Measurements from ENCODE around the gene MTX1.
"Not testable (repeated sequence)": the region's sequence is repeated elsewhere in the genome, so short reads cannot be mapped to it uniquely, and the experiment has no call there.

DNA sequence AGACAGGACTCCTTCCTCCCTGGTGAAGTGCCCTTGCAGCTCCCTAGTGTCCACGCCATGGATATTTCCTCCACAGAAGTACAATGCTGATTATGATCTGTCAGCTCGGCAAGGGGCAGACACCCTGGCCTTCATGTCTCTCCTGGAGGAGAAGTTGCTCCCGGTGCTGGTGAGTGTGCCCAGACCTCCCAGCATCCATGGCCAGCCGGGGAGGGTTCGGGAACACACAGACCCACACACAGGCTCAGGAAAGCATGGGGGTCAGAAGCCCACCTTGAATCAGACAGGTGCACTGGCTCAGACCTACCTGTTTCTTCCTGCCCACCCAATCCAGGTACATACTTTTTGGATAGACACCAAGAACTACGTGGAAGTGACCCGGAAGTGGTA is 3.6 kb downstream of the MTX1 start:
- not testable (repeated sequence) for TF ChIP-seq POLR2AphosphoS5 (IDR thresholded peaks at IDR 0.05; ENCODE audit: low read depth, low read length); YY1 (IDR thresholded peaks at IDR 0.05; ENCODE audit: extremely low read depth, insufficient replicate concordance, low read depth, low read length); CBX3 (IDR thresholded peaks at IDR 0.05; ENCODE audit: low read depth); POLR2A (IDR thresholded peaks at IDR 0.05; ENCODE audit: borderline replicate concordance, extremely low read depth, insufficient read depth, insufficient read length); SRF (IDR thresholded peaks at IDR 0.05; ENCODE audit: low read depth); ZNF274 (IDR thresholded peaks at IDR 0.05; ENCODE audit: low read depth, low read length); ZFX (IDR thresholded peaks at IDR 0.05); EZH2 (IDR thresholded peaks at IDR 0.05); EZH2phosphoT487 (IDR thresholded peaks at IDR 0.05; ENCODE audit: borderline replicate concordance); RAD21 (IDR thresholded peaks at IDR 0.05; ENCODE audit: low read depth)
- TF ChIP-seq, protein P1, sequence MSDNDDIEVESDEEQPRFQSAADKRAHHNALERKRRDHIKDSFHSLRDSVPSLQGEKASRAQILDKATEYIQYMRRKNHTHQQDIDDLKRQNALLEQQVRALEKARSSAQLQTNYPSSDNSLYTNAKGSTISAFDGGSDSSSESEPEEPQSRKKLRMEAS (IDR thresholded peaks at IDR 0.05), result not testable (repeated sequence)
- TF ChIP-seq, protein P2, sequence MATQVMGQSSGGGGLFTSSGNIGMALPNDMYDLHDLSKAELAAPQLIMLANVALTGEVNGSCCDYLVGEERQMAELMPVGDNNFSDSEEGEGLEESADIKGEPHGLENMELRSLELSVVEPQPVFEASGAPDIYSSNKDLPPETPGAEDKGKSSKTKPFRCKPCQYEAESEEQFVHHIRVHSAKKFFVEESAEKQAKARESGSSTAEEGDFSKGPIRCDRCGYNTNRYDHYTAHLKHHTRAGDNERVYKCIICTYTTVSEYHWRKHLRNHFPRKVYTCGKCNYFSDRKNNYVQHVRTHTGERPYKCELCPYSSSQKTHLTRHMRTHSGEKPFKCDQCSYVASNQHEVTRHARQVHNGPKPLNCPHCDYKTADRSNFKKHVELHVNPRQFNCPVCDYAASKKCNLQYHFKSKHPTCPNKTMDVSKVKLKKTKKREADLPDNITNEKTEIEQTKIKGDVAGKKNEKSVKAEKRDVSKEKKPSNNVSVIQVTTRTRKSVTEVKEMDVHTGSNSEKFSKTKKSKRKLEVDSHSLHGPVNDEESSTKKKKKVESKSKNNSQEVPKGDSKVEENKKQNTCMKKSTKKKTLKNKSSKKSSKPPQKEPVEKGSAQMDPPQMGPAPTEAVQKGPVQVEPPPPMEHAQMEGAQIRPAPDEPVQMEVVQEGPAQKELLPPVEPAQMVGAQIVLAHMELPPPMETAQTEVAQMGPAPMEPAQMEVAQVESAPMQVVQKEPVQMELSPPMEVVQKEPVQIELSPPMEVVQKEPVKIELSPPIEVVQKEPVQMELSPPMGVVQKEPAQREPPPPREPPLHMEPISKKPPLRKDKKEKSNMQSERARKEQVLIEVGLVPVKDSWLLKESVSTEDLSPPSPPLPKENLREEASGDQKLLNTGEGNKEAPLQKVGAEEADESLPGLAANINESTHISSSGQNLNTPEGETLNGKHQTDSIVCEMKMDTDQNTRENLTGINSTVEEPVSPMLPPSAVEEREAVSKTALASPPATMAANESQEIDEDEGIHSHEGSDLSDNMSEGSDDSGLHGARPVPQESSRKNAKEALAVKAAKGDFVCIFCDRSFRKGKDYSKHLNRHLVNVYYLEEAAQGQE (IDR thresholded peaks at IDR 0.05; ENCODE audit: low read depth), result not testable (repeated sequence)
- TF ChIP-seq, protein P3, sequence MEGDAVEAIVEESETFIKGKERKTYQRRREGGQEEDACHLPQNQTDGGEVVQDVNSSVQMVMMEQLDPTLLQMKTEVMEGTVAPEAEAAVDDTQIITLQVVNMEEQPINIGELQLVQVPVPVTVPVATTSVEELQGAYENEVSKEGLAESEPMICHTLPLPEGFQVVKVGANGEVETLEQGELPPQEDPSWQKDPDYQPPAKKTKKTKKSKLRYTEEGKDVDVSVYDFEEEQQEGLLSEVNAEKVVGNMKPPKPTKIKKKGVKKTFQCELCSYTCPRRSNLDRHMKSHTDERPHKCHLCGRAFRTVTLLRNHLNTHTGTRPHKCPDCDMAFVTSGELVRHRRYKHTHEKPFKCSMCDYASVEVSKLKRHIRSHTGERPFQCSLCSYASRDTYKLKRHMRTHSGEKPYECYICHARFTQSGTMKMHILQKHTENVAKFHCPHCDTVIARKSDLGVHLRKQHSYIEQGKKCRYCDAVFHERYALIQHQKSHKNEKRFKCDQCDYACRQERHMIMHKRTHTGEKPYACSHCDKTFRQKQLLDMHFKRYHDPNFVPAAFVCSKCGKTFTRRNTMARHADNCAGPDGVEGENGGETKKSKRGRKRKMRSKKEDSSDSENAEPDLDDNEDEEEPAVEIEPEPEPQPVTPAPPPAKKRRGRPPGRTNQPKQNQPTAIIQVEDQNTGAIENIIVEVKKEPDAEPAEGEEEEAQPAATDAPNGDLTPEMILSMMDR (IDR thresholded peaks at IDR 0.05 in 2 of 3, conservative IDR thresholded peaks at IDR 0.05 in 1 of 3; ENCODE audit: borderline replicate concordance in 1 of 3, insufficient read depth in 1 of 3, low read depth in 2 of 3, low read length in 2 of 3), result not testable (repeated sequence)
- TF ChIP-seq, protein P4, sequence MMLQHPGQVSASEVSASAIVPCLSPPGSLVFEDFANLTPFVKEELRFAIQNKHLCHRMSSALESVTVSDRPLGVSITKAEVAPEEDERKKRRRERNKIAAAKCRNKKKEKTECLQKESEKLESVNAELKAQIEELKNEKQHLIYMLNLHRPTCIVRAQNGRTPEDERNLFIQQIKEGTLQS (IDR thresholded peaks at IDR 0.05), result not testable (repeated sequence)
